Measurements from ENCODE around the gene SEMA4D. TPM values are rescaled to one million over a fixed set of nuclear protein-coding genes. Genes with fewer than 3 reads are reported as not detected.

Gene SEMA4D
- total and polyA plus RNA-seq, 9 of the 15 experiments (the other 6 are each of a cell fraction or from before 2014, with no cell fraction given): 0.38 to 5.1 (median 1.8) TPM

DNA sequence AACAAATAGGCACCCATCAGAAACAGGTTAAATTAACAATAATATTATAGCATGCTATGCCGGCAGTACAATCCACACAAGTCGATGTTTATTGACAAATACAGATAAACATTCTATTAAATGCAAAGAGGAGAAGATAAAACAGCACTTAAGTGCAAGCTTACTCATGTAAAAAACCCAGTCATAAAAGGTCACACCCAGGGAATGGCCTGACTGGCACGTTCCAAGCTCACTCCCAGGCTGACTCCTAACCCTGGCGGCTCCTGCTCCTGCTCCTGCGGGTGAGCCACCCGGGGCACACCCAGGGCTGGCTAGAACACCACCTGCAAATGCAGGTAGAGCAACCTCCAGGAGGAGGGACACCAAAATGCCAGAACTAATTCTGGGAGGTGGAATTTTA lies 66.9 kb downstream of the SEMA4D start:
- intact Hi-C loops (cut with micrococcal nuclease) (no loop called here), in situ Hi-C loops (cut with MboI) (no loop called here)
- H3K36me3 ChIP-seq (ENCODE audit: control insufficient read depth, insufficient read depth, low read length): no peaks in the 10 kb centered on the region
- POLR2A ChIA-PET: no interaction called here
- H3K27me3 ChIP-seq (ENCODE audit: control insufficient read depth in 2 of 2, insufficient read depth in 2 of 2, low read length in 2 of 2): peaks cover 0 to 9% of the 10 kb centered on the region in 2 experiments; a peak in 2 of 5 replicates
- no peaks in the 10 kb centered on the region for H3K9me1 ChIP-seq (ENCODE audit: control insufficient read depth, insufficient read depth, low read length)
- ATAC-seq: no peak
- CTCF ChIA-PET (ENCODE audit: low intra/inter-chr PET ratio): no interaction called here
- no peaks in the 10 kb centered on the region for H3K79me2 ChIP-seq (ENCODE audit: control insufficient read depth, insufficient read depth, low read length)
- DNase-seq (ENCODE audit: extremely low read depth in 1 of 4, low spot score in 3 of 4): no peak
- TF ChIP-seq ZNF165 (CRISPR knock-in tag; IDR thresholded peaks at IDR 0.05; ENCODE audit: borderline replicate concordance): no peak
- TF ChIP-seq, protein P1, sequence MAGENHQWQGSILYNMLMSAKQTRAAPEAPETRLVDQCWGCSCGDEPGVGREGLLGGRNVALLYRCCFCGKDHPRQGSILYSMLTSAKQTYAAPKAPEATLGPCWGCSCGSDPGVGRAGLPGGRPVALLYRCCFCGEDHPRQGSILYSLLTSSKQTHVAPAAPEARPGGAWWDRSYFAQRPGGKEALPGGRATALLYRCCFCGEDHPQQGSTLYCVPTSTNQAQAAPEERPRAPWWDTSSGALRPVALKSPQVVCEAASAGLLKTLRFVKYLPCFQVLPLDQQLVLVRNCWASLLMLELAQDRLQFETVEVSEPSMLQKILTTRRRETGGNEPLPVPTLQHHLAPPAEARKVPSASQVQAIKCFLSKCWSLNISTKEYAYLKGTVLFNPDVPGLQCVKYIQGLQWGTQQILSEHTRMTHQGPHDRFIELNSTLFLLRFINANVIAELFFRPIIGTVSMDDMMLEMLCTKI (IDR thresholded peaks at IDR 0.05; ENCODE audit: partially characterized antibody): no peak
- TF ChIP-seq ZBTB8A (IDR thresholded peaks at IDR 0.05; ENCODE audit: partially characterized antibody): no peak
- no peak for TF ChIP-seq GTF2A2 (tag; IDR thresholded peaks at IDR 0.05)
- TF ChIP-seq DPF2 (IDR thresholded peaks at IDR 0.05): no peak
- no peak for TF ChIP-seq ZNF324 (CRISPR knock-in tag; IDR thresholded peaks at IDR 0.05)
- no peak for TF ChIP-seq ZNF431 (CRISPR knock-in tag; IDR thresholded peaks at IDR 0.05)
- TF ChIP-seq, protein P2, sequence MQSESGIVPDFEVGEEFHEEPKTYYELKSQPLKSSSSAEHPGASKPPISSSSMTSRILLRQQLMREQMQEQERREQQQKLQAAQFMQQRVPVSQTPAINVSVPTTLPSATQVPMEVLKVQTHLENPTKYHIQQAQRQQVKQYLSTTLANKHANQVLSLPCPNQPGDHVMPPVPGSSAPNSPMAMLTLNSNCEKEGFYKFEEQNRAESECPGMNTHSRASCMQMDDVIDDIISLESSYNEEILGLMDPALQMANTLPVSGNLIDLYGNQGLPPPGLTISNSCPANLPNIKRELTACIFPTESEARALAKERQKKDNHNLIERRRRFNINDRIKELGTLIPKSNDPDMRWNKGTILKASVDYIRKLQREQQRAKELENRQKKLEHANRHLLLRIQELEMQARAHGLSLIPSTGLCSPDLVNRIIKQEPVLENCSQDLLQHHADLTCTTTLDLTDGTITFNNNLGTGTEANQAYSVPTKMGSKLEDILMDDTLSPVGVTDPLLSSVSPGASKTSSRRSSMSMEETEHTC (IDR thresholded peaks at IDR 0.05): no peak
- TF ChIP-seq MCM3 (IDR thresholded peaks at IDR 0.05): no peak
- no peak for TF ChIP-seq NFATC3 (IDR thresholded peaks at IDR 0.05)
- H3K4me1 ChIP-seq (replicated peaks in 1 of 2; ENCODE audit: control insufficient read depth in 2 of 2, insufficient read depth in 2 of 2, low read length in 2 of 2): no peaks in the 10 kb centered on the region
- H3K9ac ChIP-seq (ENCODE audit: insufficient read depth in 1 of 2, low read depth in 2 of 2, low read length in 2 of 2): no peak overlapping the region
- H3K27ac ChIP-seq (ENCODE audit: extremely low read depth, low read depth, low read length): no peak overlapping the region
- no peaks in the 10 kb centered on the region for H3K9me3 ChIP-seq (replicated peaks; ENCODE audit: control insufficient read depth, insufficient read depth, low read depth, low read length)
- H4K20me1 ChIP-seq (replicated peaks; ENCODE audit: control insufficient read depth, insufficient read depth, low read length): peaks cover 6% of the 10 kb centered on the region; the same call in 1 of the 2 replicates
- no peak overlapping the region for H3K4me2 ChIP-seq (ENCODE audit: insufficient read depth, low read length)
- H3K4me3 ChIP-seq: no peak overlapping the region
- H2AFZ ChIP-seq (ENCODE audit: low read depth, low read length): no peak overlapping the region
- FAIRE-seq: no peak
- no TSS peak for BruUV-seq (replicated peaks)
- WGBS (ENCODE audit: insufficient coverage, low coverage, missing lambda C conversion rate): 5% methylated on average over 6 of the region's 6 CpGs

Data from K562 (cell line).